B cell (primary cell): Measurements from ENCODE around the gene CHST9. TPM values are rescaled to one million over a fixed set of nuclear protein-coding genes. Genes with fewer than 3 reads are reported as not detected.

Source experiments
- ATAC-seq: fragments of 200-7000 bp; cut with Tn5 transposase; one replicate; pipeline ENCODE4 v1.10.0; 2021; ENCODE audit warnings: low read depth, mild to moderate bottlenecking, moderate number of reproducible peaks, moderate library complexity
- CTCF ChIA-PET: fragments of 350-600 bp; sonication (Branson Sonifier 250); formaldehyde crosslinking; loops from one replicate; lab custom pipeline; 2021; ENCODE audit warnings: antibody characterized with exemption, inconsistent platforms; lab: Charles Lee
- POLR2A ChIA-PET: fragments of 350-600 bp; sonication (Branson Sonifier 250); formaldehyde crosslinking; loops from one replicate; lab custom pipeline; 2021; ENCODE audit warnings: antibody characterized with exemption; lab: Charles Lee
- DNase-seq: peaks from one replicate; pipeline ENCODE4 v3.0.0; 2013
- H2AFZ ChIP-seq: 2 replicates; pipeline ENCODE4 v1.6.1; 2012; ENCODE audit warnings: mild to moderate bottlenecking, low read depth, low read length; ENCODE audit not compliant: insufficient read depth, poor library complexity, severe bottlenecking
- H3K27ac ChIP-seq, 2 donors: 1 replicate in 1 of 2; 2 replicates in 1 of 2; pipeline ENCODE4 v1.5.1; 2012 to 2013; ENCODE audit warnings: low read length in 2 of 2, mild to moderate bottlenecking in 2 of 2, moderate library complexity in 1 of 2
- H3K27me3 ChIP-seq, 4 experiments: fragments of 200-600 bp in 1 of 4; sonication (generic) in 1 of 4; replicated peaks in 1 of 4; 1 replicate in 2 of 4; 2 replicates in 2 of 4; pipeline versions ENCODE4 v1.6.1 to v1.7.0; 2013 to 2016; ENCODE audit warnings: low read length in 3 of 4, mild to moderate bottlenecking in 2 of 4, mixed read lengths in 1 of 4, moderate library complexity in 1 of 4; ENCODE audit not compliant: insufficient read depth in 4 of 4, control insufficient read depth in 3 of 4; ENCODE audit errors: control extremely low read depth in 1 of 4
- H3K36me3 ChIP-seq, 2 experiments: replicated peaks in 1 of 2; 1 replicate in 1 of 2; 2 replicates in 1 of 2; pipeline versions ENCODE4 v1.6.1 to v1.7.1; 2013; ENCODE audit warnings: low read length in 1 of 2; ENCODE audit not compliant: insufficient read depth in 2 of 2, control insufficient read depth in 1 of 2; ENCODE audit errors: control extremely low read depth in 1 of 2, extremely low read depth in 1 of 2
- H3K4me1 ChIP-seq, 2 donors: fragments of 200-600 bp in 1 of 2; sonication (generic) in 1 of 2; 1 replicate in 1 of 2; 2 replicates in 1 of 2; pipeline versions ENCODE4 v1.5.1 to v1.6.1; 2013 to 2017; ENCODE audit warnings: low read length in 2 of 2; ENCODE audit not compliant: control insufficient read depth in 2 of 2, insufficient read depth in 2 of 2
- H3K4me2 ChIP-seq: replicated peaks from 2 replicates; pipeline ENCODE3; 2012; ENCODE audit warnings: mild to moderate bottlenecking, low read depth, low read length; ENCODE audit not compliant: poor library complexity, severe bottlenecking
- H3K4me3 ChIP-seq, 5 experiments: fragments of 200-600 bp in 1 of 5; sonication (generic) in 1 of 5; 1 replicate in 3 of 5; 2 replicates in 2 of 5; pipeline versions ENCODE4 v1.5.1 to v1.7.0; 2011 to 2016; ENCODE audit warnings: low read length in 4 of 5, mild to moderate bottlenecking in 4 of 5, low read depth in 2 of 5, control low read depth in 1 of 5, moderate library complexity in 1 of 5; ENCODE audit not compliant: insufficient read depth in 1 of 5; ENCODE audit errors: control extremely low read depth in 1 of 5, extremely low read depth in 1 of 5
- H3K79me2 ChIP-seq: fragments of 200-600 bp; sonication (generic); one replicate; pipeline ENCODE4 v1.6.0; 2016; ENCODE audit warnings: low read length; ENCODE audit not compliant: control insufficient read depth, insufficient read depth
- H3K9ac ChIP-seq: fragments of 200-600 bp; sonication (generic); 2 replicates; pipeline ENCODE4 v1.6.1; 2017; ENCODE audit warnings: mild to moderate bottlenecking, low read length, moderate library complexity
- H3K9me3 ChIP-seq, 3 donors: one replicate each; pipeline versions ENCODE4 v1.6.1 to v1.7.1; 2013; ENCODE audit warnings: low read length in 2 of 3; ENCODE audit not compliant: control insufficient read depth in 2 of 3, insufficient read depth in 1 of 3; ENCODE audit errors: control extremely low read depth in 1 of 3
- H4K20me1 ChIP-seq: 2 replicates; pipeline ENCODE4 v1.6.0; 2012; ENCODE audit warnings: mild to moderate bottlenecking, low read length; ENCODE audit not compliant: insufficient read depth, control insufficient read depth, poor library complexity, severe bottlenecking
- H3K27ac Mint-ChIP-seq: one replicate; pipeline ENCODE4 v1.8.0; 2021; ENCODE audit warnings: mixed read lengths
- H3K27me3 Mint-ChIP-seq: one replicate; pipeline ENCODE4 v1.8.0; 2021; ENCODE audit warnings: mixed read lengths
- H3K4me1 Mint-ChIP-seq: one replicate; pipeline ENCODE4 v1.8.0; 2021; ENCODE audit warnings: mixed read lengths
- H3K4me3 Mint-ChIP-seq: one replicate; pipeline ENCODE4 v1.8.0; 2021; ENCODE audit warnings: mixed read lengths
- H3K9me3 Mint-ChIP-seq: one replicate; pipeline ENCODE4 v1.8.0; 2022; ENCODE audit warnings: mixed read lengths; ENCODE audit not compliant: insufficient read depth
- EZH2 ChIP-seq: IDR thresholded peaks from 2 replicates; pipeline ENCODE4 v1.6.1; 2012; ENCODE audit warnings: borderline replicate concordance, low read depth, mild to moderate bottlenecking, moderate library complexity, low read length; ENCODE audit not compliant: insufficient read depth, poor library complexity, severe bottlenecking
- WGBS: methylation state at CpG from one replicate; pipeline ENCODE4 v1.1.5; 2013; ENCODE audit warnings: missing lambda C conversion rate; ENCODE audit not compliant: insufficient coverage; 5-methylcytosine and 5-hydroxymethylcytosine counted together
- intact Hi-C: fragments of 100-400 bp; cut with micrococcal nuclease; formaldehyde crosslinking; loops from one replicate; pipeline ENCODE4 v1.10.0; 2022
- polyA plus RNA-seq: library from polyadenylated mRNA; depleted of rRNA; stranded (reverse); fragments of >200 nt; gene quantifications from 2 replicates; pipeline ENCODE4 v1.2.3, GENCODE V29; 2012
- total RNA-seq, 2 donors: library from RNA; stranded (reverse); fragments of 120-200 nt in 1 of 2; gene quantifications; 1 replicate in 1 of 2; 2 replicates in 1 of 2; pipeline versions ENCODE4 v1.2.3 to v1.2.4, GENCODE V29; 2013 to 2022
- TF ChIP-seq, protein P1 (sequence below): fragments of 200-600 bp; IDR thresholded peaks from one replicate; pipeline ENCODE4 v1.8.0; 2022; ENCODE audit warnings: antibody characterized with exemption, mild to moderate bottlenecking

CHST9 gene
- total and polyA plus RNA-seq, 2 donors (not counting 1 experiment from before 2014, with no cell fraction given), result not detected

DNA sequence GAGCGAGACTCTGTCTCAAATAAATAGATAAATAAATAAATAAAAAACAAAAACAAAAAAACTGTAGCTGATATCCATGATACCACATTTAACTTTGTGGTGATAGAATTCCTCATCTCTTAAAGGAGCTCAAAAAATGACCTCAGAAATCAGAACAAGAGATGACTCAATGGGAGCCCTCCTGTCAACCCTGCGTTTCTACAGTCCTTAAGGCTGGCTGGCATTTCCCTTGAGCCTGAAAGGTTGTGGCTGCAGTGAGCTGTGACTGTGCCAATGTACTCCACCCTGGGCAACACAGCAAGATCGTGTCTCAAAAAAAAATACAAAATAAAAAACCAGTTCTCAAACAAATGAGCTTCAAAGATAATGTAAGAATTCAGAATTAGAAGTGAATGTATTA, 40.4 kb downstream of the CHST9 start:
- TF ChIP-seq, protein P1, sequence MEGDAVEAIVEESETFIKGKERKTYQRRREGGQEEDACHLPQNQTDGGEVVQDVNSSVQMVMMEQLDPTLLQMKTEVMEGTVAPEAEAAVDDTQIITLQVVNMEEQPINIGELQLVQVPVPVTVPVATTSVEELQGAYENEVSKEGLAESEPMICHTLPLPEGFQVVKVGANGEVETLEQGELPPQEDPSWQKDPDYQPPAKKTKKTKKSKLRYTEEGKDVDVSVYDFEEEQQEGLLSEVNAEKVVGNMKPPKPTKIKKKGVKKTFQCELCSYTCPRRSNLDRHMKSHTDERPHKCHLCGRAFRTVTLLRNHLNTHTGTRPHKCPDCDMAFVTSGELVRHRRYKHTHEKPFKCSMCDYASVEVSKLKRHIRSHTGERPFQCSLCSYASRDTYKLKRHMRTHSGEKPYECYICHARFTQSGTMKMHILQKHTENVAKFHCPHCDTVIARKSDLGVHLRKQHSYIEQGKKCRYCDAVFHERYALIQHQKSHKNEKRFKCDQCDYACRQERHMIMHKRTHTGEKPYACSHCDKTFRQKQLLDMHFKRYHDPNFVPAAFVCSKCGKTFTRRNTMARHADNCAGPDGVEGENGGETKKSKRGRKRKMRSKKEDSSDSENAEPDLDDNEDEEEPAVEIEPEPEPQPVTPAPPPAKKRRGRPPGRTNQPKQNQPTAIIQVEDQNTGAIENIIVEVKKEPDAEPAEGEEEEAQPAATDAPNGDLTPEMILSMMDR, result no peak
- no peak for TF ChIP-seq EZH2
- no peaks in the 10 kb centered on the region for H3K4me1 ChIP-seq
- H3K4me3 ChIP-seq, result no peak overlapping the region
- H2AFZ ChIP-seq, result no peak overlapping the region
- H4K20me1 ChIP-seq, result no peaks in the 10 kb centered on the region
- no peaks in the 10 kb centered on the region for H3K36me3 ChIP-seq
- no peaks in the 10 kb centered on the region for H3K4me1 Mint-ChIP-seq
- H3K27me3 ChIP-seq, result no peaks in the 10 kb centered on the region
- 60% methylated on average over 1 of the region's 3 CpGs for WGBS
- no peaks in the 10 kb centered on the region for H3K79me2 ChIP-seq
- no peak overlapping the region for H3K4me2 ChIP-seq
- H3K27ac ChIP-seq, result no peak overlapping the region
- ChIA-PET POLR2A (no interaction called here), CTCF (no interaction called here)
- ATAC-seq (no peak), DNase-seq (no peak)
- no peak overlapping the region for H3K9ac ChIP-seq
- peaks cover 0 to 5% (median 2%) of the 10 kb centered on the region in 3 donors for H3K9me3 ChIP-seq
- peaks cover 4% of the 10 kb centered on the region for H3K9me3 Mint-ChIP-seq
- no peak overlapping the region for H3K27ac Mint-ChIP-seq
- intact Hi-C loops, result no loop called here
- H3K27me3 Mint-ChIP-seq, result no peaks in the 10 kb centered on the region
- no peak overlapping the region for H3K4me3 Mint-ChIP-seq

- ChIA-PET POLR2A (no interaction called here), CTCF (no interaction called here)
- intact Hi-C loops, result no loop called here
- H3K4me1 Mint-ChIP-seq, result no peaks in the 10 kb centered on the region
- 90% methylated on average over 4 of the region's 10 CpGs for WGBS
- H3K27me3 Mint-ChIP-seq, result no peaks in the 10 kb centered on the region
- H3K4me3 ChIP-seq, result no peak overlapping the region
- no peaks in the 10 kb centered on the region for H3K4me1 ChIP-seq
- no peak overlapping the region for H3K27ac Mint-ChIP-seq
- no peaks in the 10 kb centered on the region for H4K20me1 ChIP-seq
- no peaks in the 10 kb centered on the region for H3K36me3 ChIP-seq
- DNase-seq (no peak), ATAC-seq (no peak)
- no peak overlapping the region for H3K4me3 Mint-ChIP-seq
- H3K27ac ChIP-seq, result no peak overlapping the region
- no peaks in the 10 kb centered on the region for H3K27me3 ChIP-seq
- no peak for TF ChIP-seq EZH2
- TF ChIP-seq, protein P1, result no peak
- H3K79me2 ChIP-seq, result no peaks in the 10 kb centered on the region
- H3K4me2 ChIP-seq, result no peak overlapping the region
- H3K9me3 ChIP-seq, result peaks cover 0 to 2% (median 2%) of the 10 kb centered on the region in 3 donors
- H3K9me3 Mint-ChIP-seq, result peaks cover 2% of the 10 kb centered on the region
- H2AFZ ChIP-seq, result no peak overlapping the region
- H3K9ac ChIP-seq, result no peak overlapping the region
These were observed 41.4 kb downstream of the CHST9 start for GRCh38 chr18:27143580-27144287.
